Neutrophil (primary cell): ENCODE data around the gene KIFC3.

Experiments
- H3K27ac ChIP-seq: fragments of 200-600 bp; sonication (generic); 2 replicates; pipeline ENCODE4 v1.5.1; 2016; ENCODE audit warnings: mild to moderate bottlenecking, moderate library complexity
- H3K27me3 ChIP-seq: fragments of 200-600 bp; sonication (generic); 2 replicates; pipeline ENCODE4 v1.6.0; 2016; ENCODE audit warnings: mild to moderate bottlenecking
- H3K36me3 ChIP-seq: fragments of 200-600 bp; sonication (generic); 2 replicates; pipeline ENCODE4 v1.5.1; 2017
- H3K4me1 ChIP-seq, 2 experiments: fragments of 200-600 bp in 1 of 2; sonication (generic) in 1 of 2; 1 replicate in 1 of 2; 2 replicates in 1 of 2; pipeline versions ENCODE4 v1.5.1 to v1.6.1; 2013 to 2016; ENCODE audit warnings: low read depth in 1 of 2, low read length in 1 of 2, mild to moderate bottlenecking in 1 of 2, moderate library complexity in 1 of 2; ENCODE audit not compliant: control insufficient read depth in 1 of 2, insufficient read depth in 1 of 2
- H3K4me3 ChIP-seq, 2 experiments: fragments of 200-600 bp in 1 of 2; sonication (generic) in 1 of 2; 1 replicate in 1 of 2; 2 replicates in 1 of 2; pipeline ENCODE4 v1.5.1; 2013 to 2016; ENCODE audit warnings: low read depth in 1 of 2, low read length in 1 of 2, mild to moderate bottlenecking in 1 of 2, moderate library complexity in 1 of 2
- H3K9me3 ChIP-seq: fragments of 200-600 bp; sonication (generic); 2 replicates; pipeline ENCODE4 v1.5.1; 2016
- TF ChIP-seq, protein P1 (sequence below): fragments of 200-600 bp; sonication (generic); IDR thresholded peaks from 2 replicates; pipeline ENCODE4 v1.5.1; 2016; ENCODE audit warnings: antibody characterized with exemption

The KIFC3 gene

DNA sequence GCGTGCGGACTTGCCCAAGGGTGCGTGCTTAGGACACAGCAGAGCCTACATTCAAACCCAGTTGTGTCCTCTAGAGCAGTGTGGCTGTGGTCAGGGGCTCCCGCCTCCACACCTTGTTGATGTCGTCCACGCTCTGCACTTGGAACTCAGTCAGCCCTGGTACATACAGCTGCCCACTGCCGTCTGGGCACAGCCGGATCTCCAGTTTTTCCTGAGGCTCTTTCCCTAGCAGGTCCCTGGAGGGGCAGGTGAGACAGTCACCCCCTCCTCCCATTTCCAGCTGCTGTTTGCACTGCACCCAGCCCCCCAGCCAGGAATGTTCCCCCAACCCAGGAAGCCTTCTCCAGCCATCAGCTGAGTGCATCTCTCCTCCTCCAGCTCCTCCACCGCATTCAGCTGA, 41.0 kb downstream of the KIFC3 start:
- H3K9me3 ChIP-seq = no peaks in the 10 kb centered on the region
- H3K27ac ChIP-seq = no peak overlapping the region
- H3K36me3 ChIP-seq = peaks cover 27% of the 10 kb centered on the region
- H3K27me3 ChIP-seq = no peaks in the 10 kb centered on the region
- H3K4me1 ChIP-seq = no peaks in the 10 kb centered on the region
- TF ChIP-seq, protein P1, sequence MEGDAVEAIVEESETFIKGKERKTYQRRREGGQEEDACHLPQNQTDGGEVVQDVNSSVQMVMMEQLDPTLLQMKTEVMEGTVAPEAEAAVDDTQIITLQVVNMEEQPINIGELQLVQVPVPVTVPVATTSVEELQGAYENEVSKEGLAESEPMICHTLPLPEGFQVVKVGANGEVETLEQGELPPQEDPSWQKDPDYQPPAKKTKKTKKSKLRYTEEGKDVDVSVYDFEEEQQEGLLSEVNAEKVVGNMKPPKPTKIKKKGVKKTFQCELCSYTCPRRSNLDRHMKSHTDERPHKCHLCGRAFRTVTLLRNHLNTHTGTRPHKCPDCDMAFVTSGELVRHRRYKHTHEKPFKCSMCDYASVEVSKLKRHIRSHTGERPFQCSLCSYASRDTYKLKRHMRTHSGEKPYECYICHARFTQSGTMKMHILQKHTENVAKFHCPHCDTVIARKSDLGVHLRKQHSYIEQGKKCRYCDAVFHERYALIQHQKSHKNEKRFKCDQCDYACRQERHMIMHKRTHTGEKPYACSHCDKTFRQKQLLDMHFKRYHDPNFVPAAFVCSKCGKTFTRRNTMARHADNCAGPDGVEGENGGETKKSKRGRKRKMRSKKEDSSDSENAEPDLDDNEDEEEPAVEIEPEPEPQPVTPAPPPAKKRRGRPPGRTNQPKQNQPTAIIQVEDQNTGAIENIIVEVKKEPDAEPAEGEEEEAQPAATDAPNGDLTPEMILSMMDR = no peak
- H3K4me3 ChIP-seq = no peak overlapping the region

DNA sequence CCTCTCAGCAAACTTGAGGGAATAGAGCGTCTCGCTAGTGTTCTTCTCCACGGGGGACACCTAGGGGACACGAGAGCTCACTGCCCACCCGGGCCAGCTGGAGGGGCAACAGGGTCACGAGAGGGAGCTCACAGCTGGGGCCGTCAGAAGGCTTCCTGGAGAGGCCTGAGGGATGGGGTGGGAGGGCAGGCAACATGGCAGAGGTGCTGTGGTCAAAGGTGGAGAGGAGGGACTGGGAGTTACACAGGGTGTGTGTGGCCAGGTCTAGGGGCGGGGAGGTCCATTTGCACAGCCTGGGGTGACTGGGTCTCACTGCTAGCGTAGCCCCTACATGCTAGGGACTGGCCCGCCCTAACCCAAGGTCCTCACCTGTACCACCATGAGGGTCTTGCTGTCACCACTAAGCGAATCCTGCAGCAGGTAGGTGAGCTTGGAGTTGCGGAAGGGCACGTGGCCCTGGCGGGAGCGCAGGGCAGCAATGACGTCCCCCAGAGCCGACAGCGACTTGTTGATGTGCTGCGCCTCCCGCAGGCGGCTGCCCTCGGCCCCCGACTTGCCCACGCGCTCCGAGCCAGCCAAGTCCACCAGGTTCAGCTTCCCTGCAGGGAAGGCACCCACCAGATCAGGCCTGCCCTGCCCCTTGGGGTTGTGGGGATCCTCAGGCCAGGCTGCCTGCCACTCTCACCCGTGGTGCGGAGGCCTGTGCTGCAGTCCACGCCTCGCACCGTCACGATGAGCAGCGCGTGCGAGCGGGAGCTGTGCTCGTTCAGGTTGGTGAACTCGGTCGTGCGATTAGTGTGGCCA, 41.7 kb downstream of the KIFC3 start:
- Histone ChIP-seq H3K36me3 (peaks cover 35% of the 10 kb centered on the region), H3K27me3 (no peaks in the 10 kb centered on the region), H3K4me1 (no peaks in the 10 kb centered on the region), H3K27ac (no peak overlapping the region), H3K4me3 (no peak overlapping the region), H3K9me3 (no peaks in the 10 kb centered on the region)
- TF ChIP-seq, protein P1 = no peak

DNA sequence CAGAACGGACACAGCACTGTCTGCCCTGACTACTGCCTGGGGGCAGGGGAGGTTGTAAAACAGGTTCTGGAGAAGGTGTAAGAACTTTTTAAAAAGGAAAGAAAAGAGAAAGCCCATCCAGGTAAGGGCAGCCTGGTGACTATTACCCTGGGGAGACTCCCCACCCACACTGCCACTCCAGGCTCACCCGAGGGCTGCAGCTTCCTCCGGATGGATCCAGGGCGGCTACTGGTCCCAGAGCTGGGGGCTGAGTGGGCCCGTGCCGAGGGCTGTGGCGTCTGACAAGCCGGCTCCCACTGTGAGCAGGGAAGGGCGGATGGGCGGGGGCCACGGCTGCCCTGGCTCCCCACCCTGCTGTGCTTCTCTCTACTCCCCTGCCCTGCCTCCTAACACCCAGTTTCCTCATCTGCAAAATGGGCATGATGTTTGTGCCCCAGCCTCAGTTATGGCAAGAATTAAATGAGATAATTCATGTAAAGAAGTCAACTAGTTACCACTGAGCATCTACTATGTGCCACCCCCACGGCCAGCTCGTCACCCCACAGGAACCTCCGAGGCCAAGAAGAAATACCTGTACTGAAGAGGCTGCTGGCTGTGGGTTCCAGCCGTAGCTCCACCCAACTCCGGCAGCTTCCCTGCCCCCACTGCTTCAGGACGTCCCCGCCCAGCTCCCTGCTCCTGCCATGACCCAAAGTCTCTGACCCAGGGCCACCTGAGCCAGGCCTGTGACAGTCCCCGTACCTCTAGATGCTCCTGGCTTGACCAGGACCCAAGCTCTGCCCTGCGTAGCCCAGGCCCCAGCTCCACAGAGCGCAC, 42.5 kb downstream of the KIFC3 start:
- no peaks in the 10 kb centered on the region for H3K27me3 ChIP-seq
- no peak overlapping the region for H3K4me3 ChIP-seq
- H3K9me3 ChIP-seq = no peaks in the 10 kb centered on the region
- no peaks in the 10 kb centered on the region for H3K4me1 ChIP-seq
- no peak overlapping the region for H3K27ac ChIP-seq
- TF ChIP-seq, protein P1 = no peak
- H3K36me3 ChIP-seq = peaks cover 43% of the 10 kb centered on the region

DNA sequence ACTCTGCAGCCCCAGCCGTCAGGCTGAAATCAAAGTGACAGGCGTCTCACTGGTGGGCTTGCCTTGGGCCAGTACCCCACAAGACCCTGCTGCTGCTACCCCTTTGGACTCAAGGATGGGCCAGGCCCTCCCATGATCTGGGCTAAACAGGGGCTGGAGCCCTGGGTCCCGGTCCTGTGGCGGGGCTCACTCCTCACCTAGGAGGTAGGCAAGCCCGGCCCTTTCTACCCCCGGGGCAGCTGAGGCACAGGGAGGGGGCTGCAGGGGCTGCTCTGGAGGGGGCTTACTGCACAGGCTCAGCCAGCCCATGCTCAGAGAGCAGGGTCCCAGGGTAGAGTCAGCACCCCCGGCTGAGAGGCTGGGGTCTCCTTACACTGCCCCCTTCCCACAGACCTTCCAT, 43.2 kb downstream of the KIFC3 start:
- TF ChIP-seq, protein P1 = no peak
- Histone ChIP-seq H3K27me3 (no peaks in the 10 kb centered on the region), H3K36me3 (peaks cover 49% of the 10 kb centered on the region), H3K4me3 (no peak overlapping the region), H3K27ac (no peak overlapping the region), H3K4me1 (no peaks in the 10 kb centered on the region), H3K9me3 (no peaks in the 10 kb centered on the region)

DNA sequence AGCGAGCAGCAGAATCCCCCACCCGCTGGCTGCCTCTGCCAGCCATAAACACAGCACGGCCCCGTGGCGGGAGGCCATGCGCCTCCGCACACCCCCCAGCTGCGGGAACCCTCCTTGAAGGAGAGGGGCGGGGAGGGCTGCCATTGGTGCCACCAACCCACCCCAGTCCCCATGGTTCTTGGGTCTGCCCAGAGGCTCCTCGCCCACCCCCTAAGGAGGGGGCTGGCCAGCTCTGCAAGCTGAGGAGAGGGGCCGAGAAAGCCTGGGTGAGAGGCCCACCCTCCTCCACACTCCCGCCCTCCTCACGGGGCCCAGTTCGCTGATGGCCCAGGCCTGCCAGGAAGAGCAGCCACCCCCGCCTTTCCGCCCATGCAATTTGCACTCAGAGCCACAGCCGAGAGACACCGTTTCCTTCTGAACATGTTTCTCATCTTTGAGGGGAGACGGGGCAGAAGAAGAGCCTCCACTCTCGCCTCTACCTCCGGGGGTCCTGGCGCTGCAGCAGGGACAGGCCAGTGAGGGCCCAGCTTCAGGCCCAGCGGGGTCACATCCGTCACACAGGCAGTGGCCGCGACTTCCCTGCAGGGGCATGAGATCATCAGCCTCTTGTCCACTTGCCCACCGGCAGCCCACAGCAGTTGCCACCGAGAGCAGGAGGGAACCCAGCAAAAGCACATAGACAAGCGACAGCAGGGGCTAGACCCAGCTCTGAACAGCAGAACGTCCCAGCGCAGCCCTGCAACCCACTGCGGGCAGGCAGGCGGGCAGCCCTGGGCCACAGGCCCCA, 43.8 kb downstream of the KIFC3 start:
- TF ChIP-seq, protein P1 = no peak
- Histone ChIP-seq H3K9me3 (no peaks in the 10 kb centered on the region), H3K27me3 (no peaks in the 10 kb centered on the region), H3K27ac (no peak overlapping the region), H3K4me3 (no peak overlapping the region), H3K4me1 (no peaks in the 10 kb centered on the region), H3K36me3 (peaks cover 55% of the 10 kb centered on the region)
